8988T (cell line): ENCODE measurements around the gene LRRFIP2.
"Not testable (repeated sequence)": the region's sequence is repeated elsewhere in the genome, so short reads cannot be mapped to it uniquely, and the experiment has no call there.

ENCODE experiments used
- DNase-seq: peaks from one replicate; pipeline ENCODE4 v3.0.0; 2011

Gene LRRFIP2, protein sequence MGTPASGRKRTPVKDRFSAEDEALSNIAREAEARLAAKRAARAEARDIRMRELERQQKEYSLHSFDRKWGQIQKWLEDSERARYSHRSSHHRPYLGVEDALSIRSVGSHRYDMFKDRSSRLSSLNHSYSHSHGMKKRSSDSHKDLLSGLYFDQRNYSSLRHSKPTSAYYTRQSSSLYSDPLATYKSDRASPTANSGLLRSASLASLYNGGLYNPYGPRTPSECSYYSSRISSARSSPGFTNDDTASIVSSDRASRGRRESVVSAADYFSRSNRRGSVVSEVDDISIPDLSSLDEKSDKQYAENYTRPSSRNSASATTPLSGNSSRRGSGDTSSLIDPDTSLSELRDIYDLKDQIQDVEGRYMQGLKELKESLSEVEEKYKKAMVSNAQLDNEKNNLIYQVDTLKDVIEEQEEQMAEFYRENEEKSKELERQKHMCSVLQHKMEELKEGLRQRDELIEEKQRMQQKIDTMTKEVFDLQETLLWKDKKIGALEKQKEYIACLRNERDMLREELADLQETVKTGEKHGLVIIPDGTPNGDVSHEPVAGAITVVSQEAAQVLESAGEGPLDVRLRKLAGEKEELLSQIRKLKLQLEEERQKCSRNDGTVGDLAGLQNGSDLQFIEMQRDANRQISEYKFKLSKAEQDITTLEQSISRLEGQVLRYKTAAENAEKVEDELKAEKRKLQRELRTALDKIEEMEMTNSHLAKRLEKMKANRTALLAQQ

DNA sequence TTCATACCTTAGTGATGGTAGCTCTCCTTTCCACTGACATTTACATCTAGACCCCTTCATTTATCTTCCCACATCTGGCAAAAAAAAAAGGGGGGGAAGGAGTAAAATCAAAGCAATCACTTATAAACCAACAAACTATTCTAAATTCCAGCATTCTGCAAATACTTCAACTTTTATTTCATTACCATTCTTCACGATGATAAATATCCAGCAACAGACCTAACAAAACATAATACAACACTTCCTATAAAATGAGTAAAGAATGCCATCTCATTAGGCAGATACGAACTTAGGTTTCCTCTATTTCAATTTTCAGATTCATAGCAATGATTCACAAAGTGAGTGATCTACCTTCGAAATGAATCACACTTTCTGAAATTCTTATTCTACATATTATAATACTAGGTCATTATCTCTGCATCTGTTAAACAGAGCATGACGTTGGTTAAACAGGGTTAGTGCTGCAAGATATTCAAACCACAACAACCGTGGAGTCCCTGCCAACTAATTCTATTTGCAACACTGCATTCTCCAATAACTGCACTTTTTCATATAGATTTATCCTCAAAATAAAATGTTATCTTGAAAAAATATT is at the start of gene LRRFIP2:
Gene LRRFIP2, minus strand, starts transcription at position 51 of the 595 bp plus-strand sequence. CDS start 25,599 bp downstream, outside the sequence.
- DNase-seq = no peak

- DNase-seq = no peak
Measured at GRCh38 chr3:37223576-37223975, 49.2 kb upstream of the LRRFIP2 start.

DNA sequence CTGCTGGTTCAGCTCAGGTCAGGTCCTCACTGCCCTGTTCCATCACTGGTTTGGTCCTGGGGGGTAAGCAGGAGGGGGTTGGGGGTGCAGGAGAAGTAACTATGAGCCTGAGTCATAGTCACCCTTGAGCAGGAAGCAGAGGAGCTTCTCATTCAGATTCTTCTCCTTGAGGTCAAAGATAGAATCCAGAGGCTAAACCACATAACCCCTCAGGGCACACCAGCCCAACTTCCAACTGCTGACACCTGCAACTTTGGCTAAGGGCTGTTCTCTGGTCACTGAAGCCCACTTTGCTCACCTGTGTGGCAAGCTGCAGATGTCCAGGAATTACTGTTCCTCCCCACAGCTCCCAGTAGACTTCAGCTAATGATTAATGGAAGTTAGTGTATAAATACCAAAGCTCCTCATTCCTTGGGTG is 48.8 kb upstream of the LRRFIP2 start:
- no peak for DNase-seq

GRCh38 chr3:37222542-37222941 is 48.2 kb upstream of the LRRFIP2 start:
- DNase-seq = not testable (repeated sequence)

GRCh38 chr3:37221407-37221806 is 47.0 kb upstream of the LRRFIP2 start:
- peak; percentile 63 for DNase-seq

DNA sequence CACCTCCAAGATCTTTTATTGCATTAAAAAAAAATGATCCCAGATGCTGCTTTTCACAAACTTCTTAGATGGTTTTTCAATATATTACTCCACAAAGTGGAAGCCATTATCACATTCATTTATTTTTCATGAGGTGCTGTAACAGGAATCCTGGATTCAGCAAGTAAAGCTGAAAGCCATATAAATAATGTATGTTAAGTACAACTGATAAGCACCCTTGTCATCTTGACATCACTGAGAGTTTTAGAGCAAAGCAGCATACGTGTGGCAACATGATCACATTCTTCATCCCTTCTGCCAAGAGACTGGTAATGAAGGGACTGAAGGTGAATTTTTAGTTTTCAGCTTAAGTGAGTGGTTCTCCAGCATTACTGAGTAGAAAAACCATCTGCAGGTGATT is 44.9 kb upstream of the LRRFIP2 start:
- DNase-seq = no peak

DNA sequence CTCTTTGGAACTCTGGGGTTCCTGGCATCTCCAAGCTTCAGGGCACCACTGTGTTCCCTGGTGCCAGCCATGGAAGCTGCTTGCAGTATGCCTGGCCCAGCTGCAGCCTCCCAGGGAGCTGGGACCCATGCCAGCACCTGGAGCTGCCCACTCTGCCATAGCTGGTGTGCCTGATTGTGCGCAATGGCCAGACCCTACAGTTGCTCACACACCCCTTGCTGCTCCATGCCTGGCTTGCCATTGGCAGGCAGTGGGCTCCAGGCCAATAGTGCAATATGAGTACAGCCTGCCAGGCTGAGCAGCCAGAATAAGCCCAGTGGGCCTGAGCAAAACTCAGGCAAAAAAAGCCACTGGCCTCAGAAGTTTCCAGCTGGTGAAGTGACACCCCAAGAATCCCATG is 43.8 kb upstream of the LRRFIP2 start:
- DNase-seq = no peak

- no peak for DNase-seq
Measured at GRCh38 chr3:37217098-37217849, 42.9 kb upstream of the LRRFIP2 start.

- no peak for DNase-seq
Measured at GRCh38 chr3:37216597-37217097, 42.3 kb upstream of the LRRFIP2 start.

DNA sequence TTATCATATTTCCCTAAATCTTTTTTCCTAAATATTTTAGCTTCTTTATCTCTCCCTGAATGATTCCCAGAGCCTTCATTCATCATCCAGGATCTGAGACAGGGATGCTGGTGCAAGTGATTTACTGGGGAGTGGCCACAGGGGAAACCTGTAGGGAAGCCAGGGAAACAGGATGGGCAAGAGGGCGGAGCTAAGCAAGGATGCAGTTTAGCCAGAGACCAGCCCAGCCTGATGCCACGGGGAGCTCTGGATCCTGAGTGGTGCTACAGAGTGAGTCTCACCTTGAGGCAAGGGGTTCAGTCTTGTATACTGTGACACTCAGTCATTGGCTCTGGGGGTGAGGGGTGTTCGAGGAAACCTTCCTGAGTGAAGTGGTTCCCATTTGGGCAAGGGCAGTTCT is 39.7 kb upstream of the LRRFIP2 start:
- no peak for DNase-seq

DNA sequence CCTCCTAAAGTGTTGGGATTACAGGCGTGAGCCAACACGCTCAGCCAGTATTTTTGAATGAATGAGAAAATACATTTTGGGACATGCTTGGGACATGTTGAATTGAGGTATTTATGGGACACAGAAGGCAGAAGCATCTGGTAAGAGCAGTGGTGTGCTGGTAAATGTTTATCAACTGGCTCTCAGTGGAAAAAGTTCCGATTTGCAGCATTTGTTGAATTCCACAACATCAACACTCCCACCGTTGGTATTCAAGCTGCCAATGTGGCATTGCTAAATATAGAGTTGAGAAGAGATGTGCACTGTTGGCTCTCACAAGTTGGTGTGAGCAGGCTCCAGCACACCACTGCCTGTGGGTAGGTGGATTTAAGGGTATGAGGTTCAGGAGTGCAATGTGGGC is 35.8 kb upstream of the LRRFIP2 start:
- no peak for DNase-seq

DNA sequence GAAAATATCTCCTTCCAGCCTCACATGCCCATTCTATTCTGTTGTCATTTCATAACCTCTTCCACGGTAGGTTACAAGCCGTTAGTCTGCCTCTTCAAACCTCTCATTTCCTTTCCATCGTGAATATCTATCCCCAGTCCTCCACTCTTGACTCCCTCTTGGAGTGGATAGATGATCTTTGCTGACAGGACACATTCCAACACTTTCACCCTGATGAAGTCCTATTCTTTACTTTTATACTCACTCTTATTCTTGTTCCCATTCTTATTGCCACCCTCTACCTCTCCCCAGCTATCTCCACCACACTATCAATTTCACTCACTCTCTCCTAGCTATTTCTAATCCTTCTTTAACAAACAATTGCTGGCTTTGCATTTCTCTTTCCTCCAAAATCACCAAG is 34.2 kb upstream of the LRRFIP2 start:
- DNase-seq = not testable (repeated sequence)

DNA sequence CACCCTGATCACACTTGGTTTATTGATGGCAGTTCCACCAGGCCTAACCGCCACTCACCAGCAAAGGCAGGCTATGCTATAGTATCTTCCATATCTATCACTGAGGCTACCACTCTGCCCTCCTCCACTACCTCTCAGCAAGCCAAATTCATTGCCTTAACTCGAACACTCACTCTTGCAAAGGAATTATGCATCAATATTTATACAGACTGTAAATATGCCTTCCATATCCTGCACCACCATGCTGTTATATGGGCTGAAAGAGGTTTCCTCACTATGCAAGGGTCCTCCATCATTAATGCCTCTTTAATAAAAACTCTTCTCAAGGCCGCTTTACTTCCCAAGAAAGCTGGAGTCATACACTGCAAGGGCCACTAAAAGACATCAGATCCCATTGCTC is 33.6 kb upstream of the LRRFIP2 start:
- not testable (repeated sequence) for DNase-seq

DNA sequence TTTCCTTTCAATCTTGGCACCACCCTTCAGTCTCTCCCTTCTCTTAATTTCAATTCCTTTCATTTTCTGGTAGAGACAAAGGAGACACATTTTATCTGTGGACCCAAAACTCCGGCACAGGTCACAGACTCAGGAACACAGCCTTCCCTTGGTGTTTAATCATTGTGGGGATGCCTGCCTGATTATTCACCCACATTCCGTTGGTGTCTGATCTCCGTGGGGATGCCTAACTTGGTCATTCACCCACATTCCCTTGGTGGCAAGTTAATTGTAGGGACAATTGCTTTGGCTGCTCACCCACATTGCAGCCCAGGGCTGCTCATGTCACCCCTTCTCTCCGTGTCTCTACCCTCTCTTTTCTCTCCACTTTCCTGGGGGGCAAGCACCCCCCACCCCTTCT is 31.7 kb upstream of the LRRFIP2 start:
- not testable (repeated sequence) for DNase-seq

GRCh38 chr3:37204314-37204713 is 29.9 kb upstream of the LRRFIP2 start:
- no peak for DNase-seq

DNA sequence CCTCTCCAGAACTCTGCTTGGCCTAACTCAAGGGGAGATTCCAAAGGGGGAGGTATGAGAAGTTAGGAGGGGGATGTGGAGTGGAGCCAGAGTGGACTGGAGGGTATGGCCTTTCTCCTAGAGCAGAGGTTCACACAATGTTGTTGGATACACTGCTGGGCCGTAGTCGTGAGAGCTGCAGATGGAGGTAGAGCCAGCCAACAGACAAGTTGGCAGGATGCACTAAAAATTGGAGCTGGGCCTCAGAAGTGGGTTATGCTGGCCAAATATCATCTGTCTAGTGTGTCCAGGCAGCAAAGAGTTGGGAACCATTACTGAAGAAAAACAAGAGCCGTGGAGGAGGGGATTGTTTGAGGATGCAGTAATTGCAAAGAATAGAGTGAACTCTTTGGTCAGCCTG is 27.7 kb upstream of the LRRFIP2 start:
- no peak for DNase-seq

GRCh38 chr3:37200141-37200540 is 25.8 kb upstream of the LRRFIP2 start:
- no peak for DNase-seq

- no peak for DNase-seq
Measured at GRCh38 chr3:37198996-37199395, 24.6 kb upstream of the LRRFIP2 start.

DNA sequence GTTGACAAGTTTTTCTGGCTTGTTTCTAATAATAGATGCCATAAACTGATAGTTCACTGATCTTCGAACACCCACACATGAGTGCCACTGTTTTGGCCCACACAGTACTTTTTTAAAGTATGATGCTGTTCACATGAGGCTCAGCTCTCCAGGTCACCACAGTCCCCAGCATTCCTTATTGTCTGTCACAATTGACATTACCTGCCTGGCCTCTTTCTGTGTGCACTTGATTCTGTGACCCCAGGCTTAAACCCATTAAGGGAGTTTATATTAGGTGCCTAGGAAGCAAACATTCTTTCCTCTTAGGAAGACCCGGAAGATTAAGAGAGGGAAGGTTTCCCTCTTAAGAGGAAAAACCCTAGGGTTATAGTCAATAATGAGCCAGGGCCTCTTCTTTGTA is 24.2 kb upstream of the LRRFIP2 start:
- DNase-seq = no peak

GRCh38 chr3:37197810-37198371 is 23.5 kb upstream of the LRRFIP2 start:
- DNase-seq = no peak

- no peak for DNase-seq
Measured at GRCh38 chr3:37194533-37194932, 20.2 kb upstream of the LRRFIP2 start.

DNA sequence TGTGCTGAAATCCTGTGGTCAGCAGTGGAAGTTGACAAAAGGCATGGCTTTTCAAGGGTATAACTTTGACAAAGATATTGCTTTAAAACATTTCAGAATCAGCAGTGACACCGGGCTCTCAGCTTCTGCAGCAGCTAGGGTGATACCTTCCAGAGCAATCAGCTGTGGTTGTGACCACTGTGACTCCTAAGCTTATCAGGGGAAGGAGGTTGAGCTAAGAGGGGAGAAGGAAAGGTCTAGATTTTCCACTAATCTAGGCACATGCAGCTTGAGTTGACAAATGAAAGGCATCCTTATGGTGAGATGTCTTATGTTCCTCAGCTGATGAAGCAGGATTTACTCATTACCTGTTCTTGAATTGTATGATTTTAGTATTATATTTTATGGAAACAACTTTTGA is 16.3 kb upstream of the LRRFIP2 start:
- no peak for DNase-seq

DNA sequence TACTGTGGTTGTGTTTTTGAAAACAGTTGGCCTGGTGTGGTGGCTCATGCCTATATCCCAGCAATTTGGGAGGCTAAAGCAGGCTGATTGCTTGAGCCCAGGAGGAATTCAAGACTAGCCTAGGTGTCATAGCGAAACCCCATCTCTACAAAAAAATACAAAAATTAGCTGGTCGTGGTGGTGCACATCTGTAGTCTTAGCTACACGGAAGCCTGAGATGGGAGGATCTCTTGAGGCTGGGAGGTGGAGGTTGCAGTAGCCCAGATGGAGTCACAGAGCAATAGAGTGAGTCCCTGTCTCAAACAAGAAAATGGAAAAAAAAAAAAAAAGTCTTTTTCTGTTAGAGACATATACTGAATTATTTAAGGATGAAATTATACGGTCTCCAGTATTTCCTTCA is 14.7 kb upstream of the LRRFIP2 start:
- DNase-seq = no peak
